Measurements from ENCODE around the gene PDILT.

DNA sequence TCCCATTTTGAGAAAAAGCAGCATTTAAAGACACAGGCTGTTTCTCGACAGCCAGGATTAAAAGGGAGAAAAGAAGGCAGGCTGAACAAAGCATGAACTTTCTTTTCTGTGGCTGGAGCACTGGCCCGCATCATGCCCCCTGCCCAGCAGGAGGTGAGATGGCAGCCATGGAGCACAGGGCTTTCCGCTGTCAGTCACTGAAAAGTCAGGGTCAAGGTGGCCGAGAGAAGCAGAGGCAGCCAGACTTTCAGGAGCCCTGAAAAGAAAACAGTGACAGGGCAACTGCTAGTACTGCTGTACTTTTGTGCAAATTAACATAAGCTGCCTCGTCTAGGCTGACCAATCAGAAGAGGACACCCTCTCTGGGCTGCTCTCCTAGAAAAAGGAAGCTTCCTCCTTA is 71.4 kb downstream of the PDILT start:
- TF ChIP-seq POLR2A (IDR thresholded peaks at IDR 0.05; ENCODE audit: low read depth, low read length), result no peak
- TF ChIP-seq TAF1 (IDR thresholded peaks at IDR 0.05; ENCODE audit: low read depth, low read length), result no peak
- TF ChIP-seq POLR2AphosphoS5 (IDR thresholded peaks at IDR 0.05; ENCODE audit: low read depth, low read length), result no peak
- no peak for TF ChIP-seq PAX5 (IDR thresholded peaks at IDR 0.05; ENCODE audit: insufficient read depth, low read length, severe bottlenecking)
- no peak for TF ChIP-seq SPI1 (IDR thresholded peaks at IDR 0.05; ENCODE audit: low read depth, low read length)

Measured in GM12891 (cell line).